Hematopoietic multipotent progenitor cell treated with erythropoietin and hydrocortisone succinate and interleukin-3 and kit ligand, for 17 days (in vitro differentiated cells): ENCODE results near the gene L3MBTL3.
"Not testable (repeated sequence)": the region's sequence is repeated elsewhere in the genome, so short reads cannot be mapped to it uniquely, and the experiment has no call there.

Experiments used
- DNase-seq: peaks from one replicate; pipeline ENCODE4 v3.0.0-alpha.2; 2015; ENCODE audit warnings: low spot score

The L3MBTL3 gene

DNA sequence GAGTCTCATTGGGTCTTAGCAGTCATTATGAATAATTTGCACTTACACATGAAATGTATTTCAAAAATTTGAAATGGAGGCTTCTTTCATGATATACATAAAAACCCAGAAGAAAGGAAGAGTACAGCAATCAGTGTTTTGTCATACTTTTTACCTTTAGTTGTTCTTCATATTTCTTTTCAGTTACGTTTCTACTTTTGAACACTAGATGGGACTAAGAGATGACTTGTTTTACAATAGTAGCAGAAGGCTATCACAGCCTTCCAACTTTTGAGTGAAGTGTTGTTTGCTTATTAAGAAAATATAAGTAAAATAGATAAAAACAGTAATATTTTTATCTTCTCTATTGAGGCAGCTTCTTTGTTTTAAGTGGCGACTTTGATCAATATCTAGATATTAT lies 58.1 kb downstream of the L3MBTL3 start:
- DNase-seq, result no peak

DNA sequence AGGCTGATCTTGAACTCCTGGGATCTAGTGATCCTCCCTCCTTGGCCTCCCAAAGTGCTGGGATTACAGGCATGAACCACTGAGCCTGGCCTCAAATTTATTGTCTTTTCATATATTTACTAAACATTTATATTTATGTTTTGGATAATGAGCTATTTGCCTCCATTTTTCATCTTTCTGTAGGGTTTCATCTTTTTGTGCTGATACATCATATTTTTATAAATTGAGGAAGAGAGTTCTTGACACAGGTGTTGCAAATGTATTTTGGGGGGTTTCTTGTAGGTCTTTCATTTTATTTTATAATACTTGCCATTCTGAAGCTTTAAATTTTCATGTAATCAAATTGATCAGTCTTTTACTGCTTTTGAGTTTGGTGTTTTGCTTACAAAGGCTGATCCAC lies 72.4 kb downstream of the L3MBTL3 start:
- DNase-seq, result no peak

DNA sequence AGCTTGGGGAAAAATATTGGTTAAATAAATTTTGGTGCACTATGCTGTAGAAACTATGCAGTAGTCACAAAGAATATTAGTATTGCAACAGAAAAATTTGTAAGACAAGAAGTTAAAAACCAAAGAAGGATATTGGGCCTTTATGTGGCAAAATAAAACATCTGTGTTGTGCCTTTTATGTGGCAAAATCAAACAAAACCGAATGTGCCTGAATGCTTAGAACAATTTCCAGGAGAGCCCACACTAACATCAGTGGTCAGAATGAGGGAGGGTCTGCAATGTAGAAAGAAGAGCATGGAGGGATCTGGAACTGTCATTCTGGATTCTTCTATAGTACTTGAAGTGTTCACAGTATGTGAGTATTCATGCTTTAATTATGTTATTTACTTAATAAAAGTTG lies 75.2 kb downstream of the L3MBTL3 start:
- DNase-seq, result no peak

DNA sequence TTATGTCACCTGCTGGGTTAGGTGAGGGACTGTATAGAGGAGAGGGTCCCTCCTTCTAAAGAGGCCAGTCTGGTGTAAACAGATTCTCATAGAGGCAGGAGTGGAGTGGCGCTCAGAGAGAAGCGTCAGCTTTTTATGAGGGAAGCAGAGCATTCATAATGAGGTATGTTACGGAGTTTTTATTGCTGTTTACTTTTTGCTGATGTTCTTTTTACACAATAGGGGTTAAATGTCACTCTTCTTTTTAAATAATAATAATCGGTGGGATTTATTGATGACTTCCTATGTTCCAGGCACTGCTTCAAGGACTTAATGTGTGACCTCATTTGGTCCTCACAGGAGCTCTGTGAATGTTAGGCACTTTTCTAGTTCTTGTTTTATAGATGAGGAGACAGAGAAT lies 79.9 kb downstream of the L3MBTL3 start:
- DNase-seq, result no peak

DNA sequence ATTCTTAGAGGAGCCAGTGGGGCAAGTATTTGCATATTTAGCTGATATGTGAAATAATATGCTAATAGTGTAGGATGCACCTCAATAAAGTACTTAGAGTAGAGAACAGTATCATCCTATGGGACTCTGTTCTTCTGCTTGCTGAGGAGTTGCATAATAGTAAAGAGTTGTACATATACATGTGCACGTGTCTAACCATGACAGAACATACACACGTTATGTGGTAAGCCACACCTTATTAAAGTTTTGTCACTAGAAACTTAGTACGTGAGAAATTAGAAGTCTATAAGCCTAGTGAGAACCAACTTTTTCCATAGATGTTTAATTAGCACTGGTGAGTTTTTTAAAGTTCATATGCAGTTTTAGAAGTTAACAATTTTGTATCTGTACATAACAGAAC lies 80.7 kb downstream of the L3MBTL3 start:
- DNase-seq, result no peak

DNA sequence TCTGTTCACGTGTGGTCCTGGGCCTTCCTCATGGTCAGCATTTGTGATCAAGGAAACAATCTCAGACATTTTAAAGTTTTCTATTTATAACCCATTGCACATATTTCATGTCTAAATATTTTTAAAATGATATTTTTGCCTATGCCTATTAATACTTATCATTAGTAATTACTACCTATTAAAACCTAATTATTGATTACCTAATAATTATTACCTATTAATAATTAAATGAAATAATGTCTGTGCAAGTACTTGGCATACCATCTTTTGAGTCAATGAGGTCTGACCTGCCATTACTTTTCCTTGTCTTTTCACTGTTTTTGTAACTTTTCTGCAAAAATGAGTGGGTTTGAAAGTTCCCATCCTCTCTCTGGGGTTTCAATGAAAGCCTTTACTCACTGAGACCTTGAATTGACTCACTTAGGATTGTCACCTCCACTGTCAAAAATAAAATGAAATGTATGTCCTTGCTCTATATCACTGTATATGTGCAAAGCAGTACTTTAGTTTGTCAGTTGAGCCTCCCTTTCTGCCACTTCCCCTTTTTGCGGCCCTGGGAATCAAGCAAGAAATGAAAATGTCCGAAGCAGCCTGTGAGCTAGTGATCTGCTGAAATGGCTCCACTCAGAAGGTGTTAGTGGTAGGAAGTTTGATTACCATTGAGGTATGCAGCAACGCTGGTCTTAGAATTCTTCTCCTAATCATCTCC lies 87.8 kb downstream of the L3MBTL3 start:
- DNase-seq, result no peak

DNA sequence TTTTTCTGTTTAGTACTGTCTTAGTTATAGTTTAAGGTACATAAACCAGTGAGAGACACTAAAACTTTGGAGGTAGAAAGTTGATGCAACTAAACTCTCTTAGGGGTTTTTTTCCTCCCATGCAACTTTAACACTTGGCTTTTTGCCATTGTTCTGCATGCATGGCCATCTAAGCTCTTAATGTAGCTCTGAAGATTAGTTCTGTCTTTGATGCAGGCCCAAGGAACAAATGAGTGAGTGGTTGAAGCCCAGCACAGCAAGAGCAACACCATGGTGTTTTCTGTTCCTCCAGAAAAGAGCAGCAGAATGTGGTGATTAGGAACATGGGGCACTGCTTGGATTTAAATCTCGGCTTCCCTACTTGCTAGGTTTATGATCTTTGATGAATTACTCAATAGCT lies 89.3 kb downstream of the L3MBTL3 start:
- DNase-seq, result no peak

DNA sequence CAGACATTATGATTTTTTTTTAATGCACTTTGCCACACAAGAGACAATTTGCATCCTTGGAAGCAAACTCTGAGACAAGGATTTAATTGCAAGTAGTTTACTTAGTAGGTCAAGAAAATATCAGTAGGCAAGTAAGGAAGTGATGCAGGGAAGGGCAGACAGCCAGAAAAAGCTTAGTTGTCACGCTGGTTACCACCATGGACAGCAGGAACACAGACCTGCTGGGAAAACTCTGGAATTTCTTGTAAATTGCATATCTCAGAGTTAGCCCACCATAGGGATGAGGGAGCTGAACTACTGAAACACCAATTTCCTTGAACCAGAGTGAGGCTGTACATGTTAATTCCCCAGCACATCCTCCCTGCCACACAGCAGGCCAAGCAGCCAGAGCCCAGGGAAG lies 92.7 kb downstream of the L3MBTL3 start:
- DNase-seq, result no peak

DNA sequence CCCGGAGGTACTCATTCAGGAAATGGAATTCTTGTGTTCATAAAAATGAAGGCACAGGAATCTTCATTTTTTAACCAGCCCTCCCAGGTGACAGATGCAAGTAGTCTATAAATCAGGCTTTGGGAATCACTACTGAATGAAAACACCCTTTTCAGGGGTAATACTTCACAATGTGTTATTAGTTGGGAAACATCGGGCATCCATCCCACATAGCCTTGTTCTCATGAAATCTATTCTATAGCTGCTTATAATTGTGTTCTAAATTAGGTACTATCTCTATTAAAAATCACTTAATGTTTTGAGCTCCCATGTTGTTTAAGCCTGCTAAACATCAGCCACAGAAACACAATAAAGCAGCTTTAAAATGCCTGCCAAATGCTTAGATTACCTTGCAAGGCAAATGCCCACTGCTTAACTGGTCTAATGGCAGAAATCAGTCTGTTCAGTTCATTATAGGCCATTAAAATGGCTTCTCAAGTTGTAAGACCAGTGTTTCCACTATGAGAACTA lies 94.9 kb downstream of the L3MBTL3 start:
- no peak for DNase-seq

DNA sequence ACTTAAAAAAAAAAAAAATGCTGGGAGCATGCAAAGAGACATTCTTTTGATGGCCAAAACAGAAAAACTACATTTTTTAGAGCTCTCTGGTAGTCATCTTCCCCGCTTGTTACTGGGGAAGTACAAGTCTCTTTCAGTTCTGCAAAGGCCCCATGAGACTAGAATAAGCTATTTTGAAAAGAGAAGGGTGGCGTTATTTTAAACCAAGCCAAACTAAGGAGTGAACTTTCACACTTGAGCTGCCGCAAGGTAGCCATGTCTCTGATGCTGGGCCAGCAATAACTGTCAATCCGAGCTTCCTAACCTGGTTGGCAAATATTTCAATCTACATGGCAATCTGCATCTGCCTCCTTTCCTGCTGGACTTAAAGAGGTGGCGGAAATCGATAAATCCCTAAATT lies 96.7 kb downstream of the L3MBTL3 start:
- no peak for DNase-seq

DNA sequence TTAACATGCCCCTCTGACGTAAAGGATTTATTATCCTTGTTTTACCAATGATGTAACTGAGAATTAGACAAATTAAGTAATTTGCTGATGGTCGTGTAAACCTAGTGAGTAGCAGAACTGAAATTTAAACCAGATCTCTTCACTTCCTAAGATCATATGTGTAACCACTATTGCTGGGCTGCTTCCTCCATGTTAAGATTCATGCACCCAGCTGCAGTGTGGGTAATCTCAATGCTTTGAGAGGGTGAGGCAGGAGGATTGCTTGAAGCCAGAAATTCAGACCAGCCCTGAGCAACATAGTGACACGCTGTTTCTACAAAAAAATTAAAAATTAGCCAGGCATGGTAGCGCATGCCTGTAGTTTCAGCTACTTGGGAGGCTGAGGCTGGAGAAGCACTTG lies 97.9 kb downstream of the L3MBTL3 start:
- DNase-seq, result no peak

DNA sequence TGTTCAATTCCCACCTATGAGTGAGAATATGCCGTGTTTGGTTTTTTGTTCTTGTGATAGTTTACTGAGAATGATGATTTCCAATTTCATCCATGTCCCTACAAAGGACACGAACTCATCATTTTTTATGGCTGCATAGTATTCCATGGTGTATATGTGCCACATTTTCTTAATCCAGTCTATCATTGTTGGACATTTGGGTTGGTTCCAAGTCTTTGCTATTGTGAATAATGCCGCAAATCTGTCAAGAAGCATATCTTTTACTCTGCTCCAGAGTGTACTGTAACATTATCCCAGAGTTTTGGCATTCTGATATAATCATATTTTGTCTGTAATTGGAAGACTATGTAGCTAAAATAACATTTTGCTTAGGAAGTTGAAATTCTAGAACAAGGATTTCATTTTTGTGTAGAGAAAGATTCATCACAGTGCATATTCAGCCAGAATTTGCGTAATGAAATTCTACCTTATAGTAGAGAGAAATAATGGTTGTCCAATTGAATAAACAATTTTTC lies 98.9 kb downstream of the L3MBTL3 start:
- not testable (repeated sequence) for DNase-seq

DNA sequence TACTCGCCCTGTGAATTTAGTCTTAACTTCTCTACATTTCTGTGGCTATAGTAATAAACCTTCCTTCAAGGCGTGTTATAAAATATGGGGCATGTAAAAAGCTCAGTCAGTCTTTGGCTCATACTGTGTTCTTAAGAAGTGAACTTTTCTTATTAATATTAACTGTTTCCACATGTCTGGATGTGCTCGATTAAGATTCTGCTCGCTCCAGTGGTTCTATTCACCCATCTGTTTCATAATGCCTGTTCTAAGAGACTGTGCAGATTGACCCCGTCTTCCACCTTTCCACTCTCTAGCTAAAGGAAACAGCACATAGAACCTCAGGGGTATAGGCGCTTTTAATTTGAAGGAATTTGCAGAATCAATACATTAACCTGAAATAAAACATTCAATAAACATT lies 99.9 kb downstream of the L3MBTL3 start:
- DNase-seq, result no peak

DNA sequence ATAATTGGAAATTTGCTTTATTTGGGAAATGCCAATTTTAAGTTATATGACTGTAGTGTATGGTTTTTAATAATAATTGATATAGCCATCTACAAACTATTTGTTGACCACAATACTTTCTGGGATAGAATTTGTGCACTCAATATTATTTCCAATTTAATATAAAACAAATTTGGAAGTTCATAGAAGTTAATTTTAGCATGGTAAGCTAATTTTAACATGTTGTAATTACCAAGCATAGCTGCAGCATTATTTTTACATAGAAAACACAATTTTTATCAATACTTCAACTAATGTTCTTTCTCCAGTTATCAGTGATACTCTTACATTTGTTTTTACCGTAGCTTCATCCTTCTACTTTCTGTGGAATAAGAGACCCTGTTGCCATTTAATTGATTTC lies 100.8 kb downstream of the L3MBTL3 start:
- DNase-seq, result no peak

DNA sequence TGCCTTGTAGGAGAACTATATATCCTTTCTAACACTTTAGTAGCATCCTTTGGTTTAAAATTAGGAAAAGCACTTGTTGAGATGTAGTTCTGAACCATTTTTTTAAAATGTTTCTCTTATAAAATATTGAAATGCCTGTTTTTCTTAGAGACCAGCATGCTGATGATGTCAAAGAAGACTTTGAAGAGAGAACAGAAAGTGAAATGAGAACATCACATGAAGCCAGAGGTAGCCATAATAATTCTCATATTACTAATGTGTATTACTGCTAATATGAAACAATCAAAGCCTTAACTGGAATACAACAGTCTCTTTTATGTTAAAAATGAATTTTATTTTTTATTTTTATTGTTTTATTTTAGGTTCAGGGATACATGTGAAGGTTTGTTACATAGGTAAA lies 102.3 kb downstream of the L3MBTL3 start:
- no peak for DNase-seq

DNA sequence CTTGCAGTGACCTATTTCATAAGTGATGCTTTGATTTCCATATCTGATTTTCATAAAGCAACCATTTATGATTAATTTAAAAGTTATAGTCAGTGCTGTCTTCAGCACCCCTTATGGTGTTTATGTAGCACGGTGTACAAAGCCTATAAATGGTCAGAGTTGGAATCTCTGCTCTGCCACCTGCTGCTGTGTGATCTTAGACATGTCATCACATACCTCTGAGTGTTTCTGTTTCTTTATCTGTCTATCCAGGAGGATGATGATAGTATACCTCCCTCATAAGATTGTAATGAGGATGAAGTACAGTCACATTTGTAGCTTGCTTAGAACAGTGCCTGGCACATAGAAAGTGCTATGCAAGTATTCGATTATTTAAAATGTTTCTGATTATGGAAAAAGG lies 103.9 kb downstream of the L3MBTL3 start:
- no peak for DNase-seq

DNA sequence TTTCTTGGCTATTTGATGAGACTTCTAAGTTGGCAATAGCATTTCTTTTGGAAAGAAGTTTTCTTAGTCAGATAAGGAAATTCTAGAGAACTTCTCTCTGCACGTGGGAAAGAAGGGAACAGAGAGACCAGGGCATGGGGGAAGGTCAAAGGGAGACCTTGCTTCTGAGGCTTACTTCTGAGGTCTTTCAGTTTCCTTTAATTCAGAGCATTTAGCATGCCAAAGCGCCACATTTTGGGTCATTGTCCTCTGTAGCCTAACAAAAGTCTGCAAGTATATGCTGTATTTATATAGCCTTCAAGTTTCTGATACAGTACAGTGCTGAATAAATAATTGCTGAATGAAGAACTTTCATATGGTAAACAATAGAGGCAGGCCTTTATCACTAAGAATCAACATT lies 108.8 kb downstream of the L3MBTL3 start:
- no peak for DNase-seq

DNA sequence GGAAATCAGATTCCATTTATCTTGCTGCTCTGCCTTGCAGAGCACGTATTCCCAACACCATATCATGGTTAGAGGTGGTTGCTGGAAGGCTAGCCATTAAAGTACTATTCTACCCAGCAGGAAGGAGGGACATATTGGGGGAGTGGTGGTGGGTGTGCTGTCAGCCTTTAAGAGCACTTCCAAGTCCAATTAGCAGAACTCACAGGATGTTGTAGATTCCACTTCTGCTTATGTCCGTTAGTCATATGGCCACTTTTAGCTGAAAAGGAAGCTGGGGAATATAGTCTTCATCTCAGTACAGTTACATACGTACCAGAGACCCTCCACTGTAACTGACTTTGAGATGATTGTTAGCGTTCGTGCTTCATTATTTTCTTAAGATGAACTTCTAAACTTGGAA lies 109.9 kb downstream of the L3MBTL3 start:
- no peak for DNase-seq

DNA sequence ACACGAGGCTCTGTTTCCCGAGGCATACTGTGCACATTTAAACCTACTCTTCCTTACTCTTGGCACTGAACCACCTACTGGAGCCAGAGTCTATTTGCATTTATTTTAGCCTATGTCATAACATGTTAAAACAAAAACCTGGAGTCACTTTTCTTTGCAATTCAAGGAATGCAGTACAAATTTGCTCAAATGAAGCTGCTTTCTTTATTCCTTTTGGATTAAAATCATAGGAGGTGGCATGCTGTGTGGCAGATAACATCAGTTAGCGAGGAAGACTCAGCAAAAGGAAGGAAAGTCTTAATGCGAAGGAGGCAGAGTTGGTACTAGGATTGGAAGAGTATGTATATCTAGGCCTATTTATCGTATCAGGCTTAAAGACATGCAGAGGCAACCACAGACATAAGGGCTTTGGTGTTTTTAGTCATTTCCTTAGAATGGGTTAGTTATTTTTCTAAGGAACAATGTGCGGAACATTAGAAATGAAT lies 111.4 kb downstream of the L3MBTL3 start:
- no peak for DNase-seq

DNA sequence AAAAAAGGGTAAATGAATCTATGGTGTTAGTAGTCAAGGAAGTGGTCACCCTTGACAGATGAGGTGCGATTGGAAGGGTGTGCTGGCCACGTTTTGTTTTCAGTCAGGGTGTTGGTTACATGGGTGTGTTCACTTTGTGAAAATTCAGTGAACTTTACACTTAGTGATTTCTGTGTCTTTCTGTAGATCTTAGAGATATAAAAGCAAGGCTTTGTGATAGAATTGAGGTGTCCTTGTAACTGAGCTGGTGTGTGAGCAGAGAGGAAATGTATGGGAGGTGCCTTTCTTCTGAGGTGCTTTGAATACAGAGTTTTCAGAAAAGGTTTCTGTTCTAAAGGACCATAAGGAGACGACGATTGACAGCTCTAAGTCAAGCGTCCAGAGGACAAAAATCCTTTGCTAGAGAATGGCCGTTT lies 113.9 kb downstream of the L3MBTL3 start:
- DNase-seq, result no peak

DNA sequence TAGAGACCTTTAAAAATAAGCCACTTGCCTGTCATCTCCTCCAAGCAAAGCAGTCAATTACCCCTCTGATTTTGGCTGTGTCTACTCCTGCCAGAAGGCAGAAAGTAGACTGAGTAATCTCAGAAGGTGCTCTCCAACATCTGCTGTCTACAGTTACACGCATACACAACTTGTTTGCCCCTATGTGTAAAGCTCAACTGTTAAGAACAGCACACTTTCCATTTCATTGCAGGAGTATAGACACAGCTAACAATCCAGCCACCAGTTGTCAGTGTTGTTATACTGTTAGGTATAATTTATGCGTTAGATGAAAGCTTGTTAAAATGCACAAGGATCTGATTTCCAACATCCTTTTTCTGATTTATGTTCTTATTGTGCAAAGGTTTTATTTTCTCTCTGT lies 116.2 kb downstream of the L3MBTL3 start:
- DNase-seq, result no peak

DNA sequence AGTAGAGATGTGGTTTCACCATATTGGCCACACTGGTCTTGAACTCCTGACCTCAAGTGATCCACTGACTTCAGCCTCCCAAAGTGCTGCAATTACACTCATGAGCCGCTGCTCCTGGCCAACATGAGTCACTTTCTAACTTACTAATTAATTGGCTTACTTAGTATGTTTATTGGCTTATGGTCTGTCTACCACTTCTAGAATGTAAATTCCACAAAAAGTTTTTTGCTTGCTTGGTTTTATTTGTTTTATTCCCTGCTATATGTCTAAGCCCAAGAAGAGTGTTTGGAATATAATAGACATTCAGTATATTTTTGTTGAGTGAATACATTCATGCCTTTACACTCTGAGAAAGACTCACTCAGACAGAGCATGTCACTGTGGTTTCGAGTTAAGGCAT lies 118.4 kb downstream of the L3MBTL3 start:
- DNase-seq, result no peak

DNA sequence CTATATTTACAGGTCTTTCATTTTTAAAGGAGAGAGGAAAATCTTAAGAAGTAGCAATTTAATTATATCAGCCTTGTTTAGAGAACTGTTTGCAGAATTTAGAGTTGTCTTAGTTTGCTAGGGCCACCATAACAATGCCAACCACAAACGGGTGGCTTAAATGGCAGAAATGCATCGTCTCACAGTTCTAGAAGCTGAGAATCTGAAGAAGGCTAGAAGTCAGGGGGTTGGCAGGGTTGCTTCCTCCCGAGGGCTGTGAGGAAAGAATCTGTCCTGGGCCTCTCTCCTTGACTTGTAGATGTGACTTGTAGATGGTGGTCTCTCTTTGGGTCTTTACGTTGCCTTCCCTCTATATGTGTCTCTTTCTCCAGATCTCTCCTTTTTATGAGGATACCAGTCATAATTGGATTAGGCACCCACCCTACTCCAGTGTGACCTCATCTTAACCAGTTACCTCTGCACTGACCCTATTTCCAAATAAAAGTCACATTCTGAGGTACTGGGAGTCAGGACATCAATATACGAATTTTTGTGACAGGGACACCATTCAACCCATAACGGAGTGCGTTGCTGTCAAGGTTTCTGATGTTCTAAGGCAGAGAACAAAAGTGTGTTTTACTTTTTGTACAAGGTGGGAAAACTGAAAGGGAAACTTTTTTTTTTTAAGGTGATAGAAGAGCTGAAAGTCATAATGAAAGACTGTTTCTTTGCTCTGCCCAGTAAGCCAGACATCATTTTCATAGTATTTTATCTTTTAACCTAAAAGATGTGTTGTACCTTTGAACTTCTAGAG lies 119.9 kb downstream of the L3MBTL3 start:
- DNase-seq, result no peak
